Endothelial cell of umbilical vein (primary cell): ENCODE measurements around the gene FAM210A. TPM values are rescaled to one million over a fixed set of nuclear protein-coding genes. Genes with fewer than 3 reads are reported as not detected.

Source experiments
- BruUV-seq: library from RNA; stranded (reverse); fragments of 400-500 nt; replicated peaks from 2 replicates; lab custom pipeline; 2021; lab: Mats Ljungman, UMichigan
- CTCF ChIA-PET: fragments of 300-600, 350-600 bp; sonication (Branson Sonifier 250); formaldehyde crosslinking; loops from one replicate; lab custom pipeline; 2021; ENCODE audit warnings: antibody characterized with exemption, inconsistent platforms; lab: Charles Lee
- POLR2A ChIA-PET: fragments of 300-600, 350-600 bp; sonication (Branson Sonifier 250); formaldehyde crosslinking; loops from one replicate; lab custom pipeline; 2021; ENCODE audit warnings: antibody characterized with exemption, inconsistent platforms; lab: Charles Lee
- DNase-seq: peaks from one replicate; pipeline ENCODE4 v3.0.0-alpha.2; 2011; ENCODE audit warnings: low read depth, low spot score
- FAIRE-seq: peaks from 2 replicates; lab custom pipeline; 2011; peaks lifted over from hg19 to GRCh38; lab: Jason Lieb, UNC
- H2AFZ ChIP-seq: 2 replicates; pipeline ENCODE4 v1.6.0; 2012; ENCODE audit warnings: low read depth, low read length, control low read depth, inconsistent platforms
- H3K27ac ChIP-seq: 2 replicates; pipeline ENCODE4 v1.5.1; 2011; ENCODE audit warnings: low read depth, mild to moderate bottlenecking, control low read depth, low read length, moderate library complexity; ENCODE audit not compliant: insufficient read depth
- H3K27me3 ChIP-seq, 2 experiments: 2 replicates each; pipeline versions ENCODE4 v1.6.0 to v1.6.1; 2011; ENCODE audit warnings: low read length in 2 of 2, mixed read lengths in 1 of 2; ENCODE audit not compliant: control insufficient read depth in 2 of 2, insufficient read depth in 2 of 2
- H3K36me3 ChIP-seq, 2 experiments: 2 replicates in 1 of 2; 3 replicates in 1 of 2; pipeline ENCODE4 v1.5.1; 2011; ENCODE audit warnings: low read length in 2 of 2, mild to moderate bottlenecking in 1 of 2, moderate library complexity in 1 of 2; ENCODE audit not compliant: control insufficient read depth in 2 of 2, insufficient read depth in 2 of 2; ENCODE audit errors: extremely low read depth in 1 of 2
- H3K4me1 ChIP-seq: 3 replicates; pipeline ENCODE4 v1.5.1; 2011; ENCODE audit warnings: mild to moderate bottlenecking, low read length; ENCODE audit not compliant: control insufficient read depth, insufficient read depth; ENCODE audit errors: extremely low read depth
- H3K4me2 ChIP-seq: 2 replicates; pipeline ENCODE4 v1.6.1; 2011; ENCODE audit warnings: low read length, control low read depth, mixed read lengths; ENCODE audit not compliant: insufficient read depth
- H3K4me3 ChIP-seq, 3 experiments: fragments of 200-600 bp in 1 of 3; sonication (generic), shearing (Covaris generic) in 1 of 3; replicated peaks in 1 of 3; 2 replicates each; pipeline ENCODE4 v1.5.1; 2011 to 2016; ENCODE audit warnings: control low read depth in 3 of 3, low read length in 3 of 3, mild to moderate bottlenecking in 2 of 3, inconsistent platforms in 1 of 3, low read depth in 1 of 3, moderate library complexity in 1 of 3; ENCODE audit not compliant: insufficient read depth in 1 of 3
- H3K79me2 ChIP-seq: 2 replicates; pipeline ENCODE4 v1.6.0; 2012; ENCODE audit warnings: low read length, inconsistent platforms; ENCODE audit not compliant: control insufficient read depth, insufficient read depth
- H3K9ac ChIP-seq: replicated peaks from 2 replicates; pipeline ENCODE3; 2011; ENCODE audit warnings: low read length, control low read depth; ENCODE audit not compliant: insufficient read depth; ENCODE audit errors: extremely low read depth
- H3K9me1 ChIP-seq: replicated peaks from 3 replicates; pipeline ENCODE4 v1.6.0; 2011; ENCODE audit warnings: mild to moderate bottlenecking, low read length; ENCODE audit not compliant: control insufficient read depth, insufficient read depth; ENCODE audit errors: extremely low read depth
- H3K9me3 ChIP-seq: replicated peaks from 2 replicates; pipeline ENCODE4 v1.5.1; 2012; ENCODE audit warnings: low read length, inconsistent platforms; ENCODE audit not compliant: control insufficient read depth, insufficient read depth
- H4K20me1 ChIP-seq: replicated peaks from 2 replicates; pipeline ENCODE3; 2011; ENCODE audit warnings: mild to moderate bottlenecking, low read length; ENCODE audit not compliant: control insufficient read depth, insufficient read depth; ENCODE audit errors: extremely low read depth
- CTCF ChIP-seq, 2 donors: IDR thresholded peaks; 1 replicate in 1 of 2; 2 replicates in 1 of 2; pipeline ENCODE4 v1.5.1; 2011; ENCODE audit warnings: low read length in 2 of 2, mild to moderate bottlenecking in 2 of 2, moderate library complexity in 2 of 2, control low read depth in 1 of 2, inconsistent platforms in 1 of 2, low read depth in 1 of 2; ENCODE audit not compliant: insufficient read depth in 1 of 2; ENCODE audit errors: extremely low read depth in 1 of 2
- FOS ChIP-seq: IDR thresholded peaks from 2 replicates; pipeline ENCODE4 v1.6.1; 2011; ENCODE audit warnings: mild to moderate bottlenecking, low read length, moderate library complexity, borderline replicate concordance; ENCODE audit not compliant: insufficient read depth
- GATA2 ChIP-seq: IDR thresholded peaks from 2 replicates; pipeline ENCODE4 v1.7.0; 2011; ENCODE audit warnings: low read depth, mild to moderate bottlenecking, moderate library complexity, mixed read lengths, low read length; ENCODE audit not compliant: insufficient read length, insufficient read depth
- JUN ChIP-seq: IDR thresholded peaks from 2 replicates; pipeline ENCODE4 v1.6.1; 2011; ENCODE audit warnings: borderline replicate concordance, low read depth; ENCODE audit not compliant: insufficient read length, insufficient read depth
- MYC ChIP-seq: IDR thresholded peaks from one replicate; pipeline ENCODE4 v1.6.1; 2011; ENCODE audit warnings: mild to moderate bottlenecking, low read depth, low read length
- POLR2A ChIP-seq: IDR thresholded peaks from 2 replicates; pipeline ENCODE4 v1.6.1; 2012; ENCODE audit warnings: low read depth, mild to moderate bottlenecking, control low read depth, low read length
- dilution Hi-C: fragments of 300-500 bp; cut with MboI; formaldehyde crosslinking; loops from one replicate; pipeline ENCODE4 v1.15.0; 2019; ENCODE audit warnings: low sequenced_read_pairs; ENCODE audit not compliant: extremely low pct_ligation_motif_present
- intact Hi-C: fragments of 100-400 bp; cut with micrococcal nuclease; formaldehyde crosslinking; loops from one replicate; pipeline ENCODE4 v1.10.0; 2022
- polyA plus RNA-seq, 4 experiments: library from polyadenylated mRNA; depleted of rRNA in 3 of 4; stranded (reverse) in 3 of 4; unstranded in 1 of 4; fragments of >200 nt; gene quantifications; 2 replicates each; pipeline versions ENCODE4 v1.2.1 to v1.2.3, GENCODE V29; 2011 to 2012; ENCODE audit warnings: missing spikeins in 1 of 4
- total RNA-seq: library from RNA; stranded (reverse); gene quantifications from 2 replicates; pipeline ENCODE4 v1.2.3, GENCODE V29; 2021

Gene FAM210A
- total and polyA plus RNA-seq, 2 donors (not counting 3 experiments of a cell fraction or from before 2014, with no cell fraction given), result 7.1 to 17.3 TPM

- Histone ChIP-seq H3K9me3 (no peaks in the 10 kb centered on the region), H3K9ac (no peak overlapping the region), H3K4me3 (no peak overlapping the region), H4K20me1 (no peaks in the 10 kb centered on the region), H3K36me3 (no peaks in the 10 kb centered on the region), H3K27ac (no peak overlapping the region), H3K79me2 (no peaks in the 10 kb centered on the region), H3K4me2 (no peak overlapping the region), H3K27me3 (no peaks in the 10 kb centered on the region), H3K4me1 (no peaks in the 10 kb centered on the region), H2AFZ (no peak overlapping the region), H3K9me1 (no peaks in the 10 kb centered on the region)
- DNase-seq (no peak), FAIRE-seq (no peak)
- dilution Hi-C loops, result no loop called here
- no peak for TF ChIP-seq JUN
- no peak for TF ChIP-seq CTCF (IDR thresholded peaks at IDR 0.05; ENCODE audit: extremely low read depth in 1 of 2, insufficient read depth in 1 of 2, low read depth in 1 of 2, low read length in 2 of 2)
- no peak for TF ChIP-seq POLR2A
- TF ChIP-seq FOS, result no peak
- no peak for TF ChIP-seq GATA2
- no peak for TF ChIP-seq MYC
- ChIA-PET POLR2A (no interaction called here), CTCF (interaction anchor here (0.6 to 4.2 kb wide), 2 partner anchors 415 to 549 kb away, joined by 4 to 23 read pairs; no protein-coding TSS in a partner anchor)
- BruUV-seq, result no TSS peak
- intact Hi-C loops, result loop anchor here (1.0 to 5.0 kb wide), 8 partner anchors 72 to 903 kb away; no protein-coding TSS in a partner anchor
Observed at GRCh38 chr18:13630716-13631268, 95.6 kb downstream of the FAM210A start.
